H1 (cell line): ENCODE data around the gene PPFIA2. TPM values are rescaled to one million over a fixed set of nuclear protein-coding genes. Genes with fewer than 3 reads are reported as not detected.

Experiments used
- CTCF ChIA-PET: fragments of 300-600 bp; sonication (Branson Sonifier 250); formaldehyde crosslinking; loops from one replicate; lab custom pipeline; 2021; ENCODE audit not compliant: partially characterized antibody; lab: Charles Lee
- POLR2A ChIA-PET: fragments of 300-600 bp; sonication (Branson Sonifier 250); formaldehyde crosslinking; loops from one replicate; lab custom pipeline; 2021; ENCODE audit warnings: inconsistent platforms; ENCODE audit not compliant: partially characterized antibody; lab: Charles Lee
- DNase-seq, 2 experiments: peaks; one replicate each; pipeline versions ENCODE4 v3.0.0 to v3.0.0-alpha.2; 2010 to 2022; ENCODE audit warnings: low spot score in 2 of 2, low read depth in 1 of 2, mixed read lengths in 1 of 2
- FAIRE-seq: peaks from 2 replicates; lab custom pipeline; 2011; peaks lifted over from hg19 to GRCh38; lab: Jason Lieb, UNC
- H2AFZ ChIP-seq: 2 replicates; pipeline ENCODE4 v1.8.1; 2012; ENCODE audit warnings: low read length, inconsistent platforms
- H2AK5ac ChIP-seq: 2 replicates; pipeline ENCODE4 v1.6.1; 2013; ENCODE audit warnings: low read depth, low read length
- H2BK120ac ChIP-seq: replicated peaks from 2 replicates; pipeline ENCODE3; 2013; ENCODE audit warnings: low read depth, low read length, inconsistent platforms
- H2BK12ac ChIP-seq: 2 replicates; pipeline ENCODE4 v1.6.1; 2013; ENCODE audit warnings: low read depth, low read length
- H2BK15ac ChIP-seq: 2 replicates; pipeline ENCODE4 v1.6.1; 2013; ENCODE audit warnings: low read length
- H2BK20ac ChIP-seq: 2 replicates; pipeline ENCODE4 v1.6.1; 2013; ENCODE audit warnings: low read length
- H2BK5ac ChIP-seq: 2 replicates; pipeline ENCODE4 v1.6.1; 2013; ENCODE audit warnings: low read depth, low read length
- H3K14ac ChIP-seq: 2 replicates; pipeline ENCODE4 v1.6.1; 2013; ENCODE audit warnings: inconsistent platforms; ENCODE audit not compliant: insufficient read length
- H3K18ac ChIP-seq: 2 replicates; pipeline ENCODE4 v1.6.1; 2013; ENCODE audit warnings: low read length; ENCODE audit errors: extremely low read depth
- H3K23ac ChIP-seq: 2 replicates; pipeline ENCODE4 v1.6.1; 2013; ENCODE audit warnings: inconsistent platforms; ENCODE audit not compliant: insufficient read length
- H3K23me2 ChIP-seq: 2 replicates; pipeline ENCODE4 v1.6.1; 2013; ENCODE audit warnings: low read depth, low read length
- H3K27ac ChIP-seq: 2 replicates; pipeline ENCODE4 v1.6.1; 2011; ENCODE audit warnings: low read depth, low read length, inconsistent platforms
- H3K27me3 ChIP-seq, 4 experiments: replicated peaks in 1 of 4; 1 replicate in 1 of 4; 2 replicates in 3 of 4; pipeline versions ENCODE4 v1.6.1 to v1.8.1; 2011 to 2013; ENCODE audit warnings: low read length in 3 of 4, mild to moderate bottlenecking in 3 of 4, inconsistent platforms in 2 of 4, mixed read lengths in 2 of 4, moderate library complexity in 1 of 4; ENCODE audit not compliant: control insufficient read depth in 3 of 4, insufficient read depth in 3 of 4; ENCODE audit errors: extremely low read depth in 1 of 4
- H3K36me3 ChIP-seq, 4 experiments: 2 replicates each; pipeline versions ENCODE4 v1.6.1 to v1.8.1; 2011 to 2013; ENCODE audit warnings: mild to moderate bottlenecking in 4 of 4, low read length in 3 of 4, moderate library complexity in 2 of 4, control low read depth in 1 of 4, inconsistent platforms in 1 of 4; ENCODE audit not compliant: insufficient read depth in 4 of 4, control insufficient read depth in 2 of 4
- H3K4ac ChIP-seq: replicated peaks from 2 replicates; pipeline ENCODE3; 2013; ENCODE audit warnings: low read length, low read depth, mixed read lengths, inconsistent platforms; ENCODE audit not compliant: insufficient read length
- H3K4me1 ChIP-seq, 4 experiments: replicated peaks in 1 of 4; 1 replicate in 1 of 4; 2 replicates in 3 of 4; pipeline versions ENCODE4 v1.6.1 to v1.8.1; 2011 to 2013; ENCODE audit warnings: low read length in 3 of 4, inconsistent platforms in 2 of 4, mixed read lengths in 1 of 4; ENCODE audit not compliant: insufficient read depth in 4 of 4, control insufficient read depth in 3 of 4
- H3K4me2 ChIP-seq, 2 experiments: 2 replicates each; pipeline versions ENCODE4 v1.6.1 to v1.8.1; 2011 to 2013; ENCODE audit warnings: low read depth in 2 of 2, low read length in 2 of 2, control low read depth in 1 of 2, inconsistent platforms in 1 of 2, mild to moderate bottlenecking in 1 of 2; ENCODE audit not compliant: insufficient read depth in 1 of 2
- H3K4me3 ChIP-seq, 4 experiments: fragments of 200-600, 300-600 bp in 1 of 4; sonication (generic), shearing (Covaris generic), sonication (Bioruptor Twin) in 1 of 4; 2 replicates each; pipeline versions ENCODE4 v1.5.1 to v1.8.1; 2011 to 2016; ENCODE audit warnings: low read length in 4 of 4, low read depth in 3 of 4, control low read depth in 2 of 4, inconsistent platforms in 2 of 4, mild to moderate bottlenecking in 2 of 4, mixed read lengths in 1 of 4, moderate library complexity in 1 of 4; ENCODE audit not compliant: insufficient read depth in 2 of 4; ENCODE audit errors: extremely low read depth in 1 of 4
- H3K56ac ChIP-seq: replicated peaks from 2 replicates; pipeline ENCODE3; 2013; ENCODE audit warnings: low read depth, mild to moderate bottlenecking, mixed read lengths, low read length, inconsistent platforms; ENCODE audit not compliant: insufficient read length
- H3K79me1 ChIP-seq: 2 replicates; pipeline ENCODE4 v1.6.1; 2013; ENCODE audit warnings: low read depth, low read length, control low read depth
- H3K79me2 ChIP-seq, 2 experiments: 2 replicates each; pipeline versions ENCODE4 v1.6.1 to v1.8.1; 2012 to 2013; ENCODE audit warnings: low read length in 2 of 2, mild to moderate bottlenecking in 2 of 2, inconsistent platforms in 1 of 2; ENCODE audit not compliant: insufficient read depth in 2 of 2, control insufficient read depth in 1 of 2
- H3K9ac ChIP-seq, 4 experiments: replicated peaks in 1 of 4; 1 replicate in 1 of 4; 2 replicates in 3 of 4; pipeline versions ENCODE4 v1.6.1 to v1.8.1; 2011 to 2013; ENCODE audit warnings: low read depth in 3 of 4, low read length in 3 of 4, control low read depth in 2 of 4, mild to moderate bottlenecking in 2 of 4, moderate library complexity in 2 of 4, inconsistent platforms in 1 of 4; ENCODE audit errors: extremely low read depth in 1 of 4
- H3K9me3 ChIP-seq, 2 experiments: 2 replicates each; pipeline versions ENCODE4 v1.6.1 to v1.8.1; 2012 to 2013; ENCODE audit warnings: mild to moderate bottlenecking in 2 of 2, moderate library complexity in 2 of 2, control low read depth in 1 of 2, inconsistent platforms in 1 of 2, low read depth in 1 of 2, low read length in 1 of 2, mixed read lengths in 1 of 2; ENCODE audit not compliant: insufficient read depth in 2 of 2
- H4K20me1 ChIP-seq, 2 experiments: replicated peaks in 1 of 2; 2 replicates each; pipeline versions ENCODE3 to v1.8.1; 2011 to 2013; ENCODE audit warnings: inconsistent platforms in 2 of 2, low read length in 2 of 2, mild to moderate bottlenecking in 1 of 2; ENCODE audit not compliant: insufficient read depth in 2 of 2, control insufficient read depth in 1 of 2
- H4K5ac ChIP-seq: 2 replicates; pipeline ENCODE4 v1.6.1; 2013; ENCODE audit warnings: low read length, low read depth, mixed read lengths, inconsistent platforms; ENCODE audit not compliant: insufficient read length
- H4K8ac ChIP-seq: 2 replicates; pipeline ENCODE4 v1.8.0; 2013; ENCODE audit warnings: mild to moderate bottlenecking, moderate library complexity, low read length, inconsistent platforms; ENCODE audit not compliant: insufficient read depth; ENCODE audit errors: extremely low read depth
- H4K91ac ChIP-seq: replicated peaks from 2 replicates; pipeline ENCODE3; 2013; ENCODE audit warnings: low read length, mixed read lengths, inconsistent platforms; ENCODE audit not compliant: insufficient read length
- CREB1 ChIP-seq: IDR thresholded peaks from 2 replicates; pipeline ENCODE4 v1.6.1; 2012; ENCODE audit warnings: inconsistent platforms
- SUZ12 ChIP-seq: fragments of 200-600 bp; sonication (generic); IDR thresholded peaks from 2 replicates; pipeline ENCODE4 v1.6.1; 2012; ENCODE audit warnings: mild to moderate bottlenecking, inconsistent platforms, low read length, moderate library complexity, mixed read lengths
- WGBS, 2 experiments: shearing (Covaris generic) in 1 of 2; methylation state at CpG; one replicate each; pipeline versions ENCODE4 v1.1.6 to v1.1.7; 2013 to 2015; ENCODE audit warnings: low lambda C conversion rate in 2 of 2, mixed read lengths in 2 of 2, inconsistent platforms in 1 of 2, low coverage in 1 of 2, missing lambda C conversion rate in 1 of 2; ENCODE audit not compliant: insufficient replicate concordance in 2 of 2, insufficient coverage in 1 of 2, insufficient read length in 1 of 2; ENCODE audit errors: extremely low coverage in 1 of 2, missing lambda C conversion rate in 1 of 2; 5-methylcytosine and 5-hydroxymethylcytosine counted together
- polyA plus RNA-seq, 7 experiments: library from polyadenylated mRNA; depleted of rRNA in 3 of 7; stranded (reverse) in 5 of 7; unstranded in 2 of 7; fragments of >200 nt in 5 of 7; fragments of 200-250 nt in 2 of 7; gene quantifications; 1 replicate in 5 of 7; 2 replicates in 1 of 7; 4 replicates in 1 of 7; pipeline versions ENCODE4 v1.2.1 to v1.2.3, GENCODE V29; 2011 to 2013; ENCODE audit warnings: missing spikeins in 2 of 7, mixed read lengths in 2 of 7
- total RNA-seq: library from RNA; stranded (reverse); fragmentation: NEBNext Ultra II Directional; extraction: Animal tissue kit (Norgen Biotek cat#: 25700); gene quantifications from 2 replicates; pipeline ENCODE4 v1.2.1, GENCODE V29; 2021

PPFIA2 gene
- total and polyA plus RNA-seq, 2 of the 8 experiments (the other 6 are each of a cell fraction or from before 2014, with no cell fraction given): 1.2 to 1.8 TPM

GRCh38 chr12:81500788-81501187, 258.4 kb downstream of the PPFIA2 start:
- Histone ChIP-seq H3K27ac (no peak overlapping the region), H3K23ac (no peak overlapping the region), H2AK5ac (no peak overlapping the region), H3K4me2 (no peak overlapping the region), H4K5ac (no peak overlapping the region), H3K27me3 (no peaks in the 10 kb centered on the region), H3K4me3 (no peak overlapping the region), H2BK12ac (no peak overlapping the region), H3K14ac (no peak overlapping the region), H4K8ac (no peak overlapping the region), H3K4me1 (no peaks in the 10 kb centered on the region), H3K36me3 (no peaks in the 10 kb centered on the region), H2AFZ (no peak overlapping the region), H4K20me1 (no peaks in the 10 kb centered on the region), H3K9ac (no peak overlapping the region), H3K18ac (no peak overlapping the region), H2BK15ac (no peak overlapping the region), H3K79me2 (no peaks in the 10 kb centered on the region), H2BK5ac (no peak overlapping the region), H2BK20ac (no peak overlapping the region), H4K91ac (no peak overlapping the region), H3K79me1 (no peaks in the 10 kb centered on the region), H2BK120ac (no peak overlapping the region)
- DNase-seq: no peak
- WGBS, 2 experiments: 85% methylated on average over 2 of the region's 2 CpGs; no CpG with 5 or more reads in 1 of the 2 experiments
- POLR2A ChIA-PET: no interaction called here
- CTCF ChIA-PET: no interaction called here
- TF ChIP-seq SUZ12 (no peak), CREB1 (no peak)
- TF ChIP-seq, all 59 proteins: peak for 0
- no peaks in the 10 kb centered on the region for H3K9me3 ChIP-seq
- no peak overlapping the region for H3K56ac ChIP-seq
- no peak for FAIRE-seq
- H3K23me2 ChIP-seq: no peaks in the 10 kb centered on the region
- no peak overlapping the region for H3K4ac ChIP-seq
